ENCODE measurements around the gene ERC2. TPM values are rescaled to one million over a fixed set of nuclear protein-coding genes. Genes with fewer than 3 reads are reported as not detected.

Gene ERC2
- total and polyA plus RNA-seq, 2 of the 8 experiments (the other 6 are each of a cell fraction or from before 2014, with no cell fraction given): 16.4 to 22.8 TPM

DNA sequence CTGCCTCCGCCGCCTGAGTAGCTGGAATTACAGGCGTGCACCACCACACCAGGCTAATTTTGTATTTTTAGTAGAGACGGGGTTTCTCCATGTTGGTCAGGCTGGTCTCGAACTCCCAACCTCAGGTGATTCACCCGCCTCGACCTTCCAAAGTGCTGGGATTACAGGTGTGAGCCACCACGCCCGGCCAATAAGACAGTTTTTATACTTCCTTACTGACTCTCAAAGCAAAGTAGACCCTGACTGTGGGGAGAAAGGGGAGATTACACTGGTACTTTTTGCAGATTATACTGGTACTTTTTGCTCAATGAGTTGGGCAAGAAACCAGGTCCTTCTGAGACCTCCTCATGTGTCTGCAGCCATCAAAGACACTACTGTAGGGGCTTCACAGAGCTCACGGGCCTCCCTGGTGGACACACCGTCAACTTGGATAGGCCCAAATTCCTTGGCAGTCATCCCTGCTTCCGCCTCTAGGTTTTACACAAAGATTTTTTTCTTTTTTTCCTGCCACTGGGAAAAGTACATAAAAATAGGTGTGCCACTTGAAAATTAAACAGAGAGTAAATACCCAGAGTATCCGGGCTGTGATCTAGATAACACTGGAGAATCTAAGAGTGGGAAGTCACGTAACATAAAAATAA lies 837.9 kb downstream of the ERC2 start:
- H2AFZ ChIP-seq (ENCODE audit: low read length): no peak overlapping the region
- H2AK5ac ChIP-seq (ENCODE audit: low read depth, low read length): no peak overlapping the region
- no peak overlapping the region for H3K4me2 ChIP-seq (ENCODE audit: insufficient read depth in 1 of 2, low read depth in 2 of 2, low read length in 2 of 2)
- H3K9me3 ChIP-seq (ENCODE audit: insufficient read depth in 2 of 2, low read depth in 1 of 2, low read length in 1 of 2): no peaks in the 10 kb centered on the region
- H3K4ac ChIP-seq (replicated peaks; ENCODE audit: insufficient read length, low read depth, low read length): no peak overlapping the region
- H2BK5ac ChIP-seq (ENCODE audit: low read depth, low read length): no peak overlapping the region
- CTCF ChIA-PET (ENCODE audit: partially characterized antibody): interaction anchor here (0.7 to 6.1 kb wide), 17 partner anchors 11 to 163 kb away, joined by 3 to 66 read pairs (median 4); no protein-coding TSS in a partner anchor
- TF ChIP-seq CBX5 (IDR thresholded peaks at IDR 0.05; ENCODE audit: low read depth, low read length) (no peak), CREB1 (IDR thresholded peaks at IDR 0.05) (no peak)
- TF ChIP-seq, protein P1, sequence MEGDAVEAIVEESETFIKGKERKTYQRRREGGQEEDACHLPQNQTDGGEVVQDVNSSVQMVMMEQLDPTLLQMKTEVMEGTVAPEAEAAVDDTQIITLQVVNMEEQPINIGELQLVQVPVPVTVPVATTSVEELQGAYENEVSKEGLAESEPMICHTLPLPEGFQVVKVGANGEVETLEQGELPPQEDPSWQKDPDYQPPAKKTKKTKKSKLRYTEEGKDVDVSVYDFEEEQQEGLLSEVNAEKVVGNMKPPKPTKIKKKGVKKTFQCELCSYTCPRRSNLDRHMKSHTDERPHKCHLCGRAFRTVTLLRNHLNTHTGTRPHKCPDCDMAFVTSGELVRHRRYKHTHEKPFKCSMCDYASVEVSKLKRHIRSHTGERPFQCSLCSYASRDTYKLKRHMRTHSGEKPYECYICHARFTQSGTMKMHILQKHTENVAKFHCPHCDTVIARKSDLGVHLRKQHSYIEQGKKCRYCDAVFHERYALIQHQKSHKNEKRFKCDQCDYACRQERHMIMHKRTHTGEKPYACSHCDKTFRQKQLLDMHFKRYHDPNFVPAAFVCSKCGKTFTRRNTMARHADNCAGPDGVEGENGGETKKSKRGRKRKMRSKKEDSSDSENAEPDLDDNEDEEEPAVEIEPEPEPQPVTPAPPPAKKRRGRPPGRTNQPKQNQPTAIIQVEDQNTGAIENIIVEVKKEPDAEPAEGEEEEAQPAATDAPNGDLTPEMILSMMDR (IDR thresholded peaks at IDR 0.05; ENCODE audit: control extremely low read depth in 1 of 3, insufficient read depth in 1 of 3, low read depth in 1 of 3, low read length in 3 of 3): peak; percentile 17 to 43 (median 27)
- H4K8ac ChIP-seq (ENCODE audit: extremely low read depth, insufficient read depth, low read length): no peak overlapping the region
- no peak overlapping the region for H3K56ac ChIP-seq (replicated peaks; ENCODE audit: insufficient read length, low read depth, low read length)
- no peak overlapping the region for H2BK20ac ChIP-seq (ENCODE audit: low read length)
- no peaks in the 10 kb centered on the region for H4K20me1 ChIP-seq (replicated peaks in 1 of 2; ENCODE audit: control insufficient read depth in 1 of 2, insufficient read depth in 2 of 2, low read length in 2 of 2)
- no peaks in the 10 kb centered on the region for H3K79me1 ChIP-seq (ENCODE audit: low read depth, low read length)
- H3K27ac ChIP-seq (ENCODE audit: low read depth, low read length): no peak overlapping the region
- FAIRE-seq (no peak), DNase-seq (ENCODE audit: low read depth in 1 of 2, low spot score in 2 of 2) (no peak)
- H2BK12ac ChIP-seq (ENCODE audit: low read depth, low read length): no peak overlapping the region
- no peak overlapping the region for H4K91ac ChIP-seq (replicated peaks; ENCODE audit: insufficient read length, low read length)
- H3K4me1 ChIP-seq (replicated peaks in 1 of 4; ENCODE audit: control insufficient read depth in 3 of 4, insufficient read depth in 4 of 4, low read length in 3 of 4): peaks cover 0 to 2% (median 0%) of the 10 kb centered on the region in 4 experiments; a peak in 1 of 7 replicates
- no peak overlapping the region for H3K18ac ChIP-seq (ENCODE audit: extremely low read depth, low read length)
- H2BK15ac ChIP-seq (ENCODE audit: low read length): no peak overlapping the region
- H2BK120ac ChIP-seq (replicated peaks; ENCODE audit: low read depth, low read length): no peak overlapping the region
- H3K36me3 ChIP-seq (ENCODE audit: control insufficient read depth in 2 of 4, insufficient read depth in 4 of 4, low read length in 3 of 4): no peaks in the 10 kb centered on the region
- H4K5ac ChIP-seq (ENCODE audit: insufficient read length, low read depth, low read length): no peak overlapping the region
- peaks cover 0 to 2% (median 0%) of the 10 kb centered on the region in 4 experiments; a peak in 1 of 7 replicates for H3K27me3 ChIP-seq (replicated peaks in 1 of 4; ENCODE audit: control insufficient read depth in 3 of 4, extremely low read depth in 1 of 4, insufficient read depth in 3 of 4, low read length in 3 of 4)
- no peak overlapping the region for H3K4me3 ChIP-seq (ENCODE audit: extremely low read depth in 1 of 4, insufficient read depth in 2 of 4, low read depth in 3 of 4, low read length in 4 of 4)
- POLR2A ChIA-PET (ENCODE audit: partially characterized antibody): no interaction called here
- H3K9ac ChIP-seq (replicated peaks in 1 of 4; ENCODE audit: extremely low read depth in 1 of 4, low read depth in 3 of 4, low read length in 3 of 4): no peak overlapping the region
- 86% methylated on average over 14 of the region's 14 CpGs; no CpG with 5 or more reads in 1 of the 2 experiments for WGBS, 2 experiments (ENCODE audit: extremely low coverage in 1 of 2, insufficient coverage in 1 of 2, insufficient read length in 1 of 2, insufficient replicate concordance in 2 of 2, low coverage in 1 of 2, low lambda C conversion rate in 2 of 2, missing lambda C conversion rate in 1 of 2)
- H3K79me2 ChIP-seq (ENCODE audit: control insufficient read depth in 1 of 2, insufficient read depth in 2 of 2, low read length in 2 of 2): no peaks in the 10 kb centered on the region
- H3K23ac ChIP-seq (ENCODE audit: insufficient read length): no peak overlapping the region
- no peaks in the 10 kb centered on the region for H3K23me2 ChIP-seq (ENCODE audit: low read depth, low read length)
- H3K14ac ChIP-seq (ENCODE audit: insufficient read length): no peak overlapping the region

All from H1 (cell line).